HepG2 (cell line): ENCODE measurements around the gene UNC119B. TPM values are rescaled to one million over a fixed set of nuclear protein-coding genes. Genes with fewer than 3 reads are reported as not detected.

Experiments used
- ATAC-seq: fragments of 200-7000 bp; cut with Tn5 transposase; 3 replicates; pipeline ENCODE4 v1.9.1; 2020; ENCODE audit warnings: mild to moderate bottlenecking, moderate library complexity
- BruUV-seq: library from RNA; stranded (reverse); fragments of 400-500 nt; replicated peaks from 2 replicates; lab custom pipeline; 2021; lab: Mats Ljungman, UMichigan
- CTCF ChIA-PET: fragments of 300-600 bp; formaldehyde crosslinking; extraction: SDS; loops from one replicate; lab custom pipeline; 2021; ENCODE audit warnings: low total read pairs, inconsistent platforms, low intra/inter-chr PET ratio; lab: Yijun Ruan, JAX
- POLR2A ChIA-PET: fragments of 350-600 bp; sonication (Branson Sonifier 250); formaldehyde crosslinking; loops from one replicate; lab custom pipeline; 2020; ENCODE audit warnings: antibody characterized with exemption, inconsistent platforms; lab: Yijun Ruan, JAX
- DNase-seq: peaks from one replicate; pipeline ENCODE4 v3.0.0-alpha.2; 2015; ENCODE audit warnings: low spot score
- FAIRE-seq: peaks from 3 replicates; lab custom pipeline; 2011; peaks lifted over from hg19 to GRCh38; lab: Jason Lieb, UNC
- H2AFZ ChIP-seq: one replicate; pipeline ENCODE4 v1.6.1; 2011; ENCODE audit warnings: low read length, inconsistent platforms
- H3K27ac ChIP-seq: fragments of 300-600 bp; 3 replicates; pipeline ENCODE4 v1.8.0; 2011; ENCODE audit warnings: mixed run types, mild to moderate bottlenecking, mixed read lengths, low read length, inconsistent platforms; ENCODE audit not compliant: insufficient read depth; ENCODE audit errors: extremely low read length
- H3K27me3 ChIP-seq, 2 experiments: fragments of 200-600 bp in 1 of 2; 2 replicates in 1 of 2; 3 replicates in 1 of 2; pipeline versions ENCODE4 v1.6.0 to v1.8.0; 2011; ENCODE audit warnings: low read length in 2 of 2, mild to moderate bottlenecking in 2 of 2, moderate library complexity in 2 of 2, inconsistent platforms in 1 of 2; ENCODE audit not compliant: insufficient read depth in 2 of 2, control insufficient read depth in 1 of 2
- H3K36me3 ChIP-seq, 2 experiments: fragments of 200-600 bp in 1 of 2; replicated peaks in 1 of 2; 2 replicates in 1 of 2; 3 replicates in 1 of 2; pipeline versions ENCODE4 v1.5.1 to v1.8.0; 2011; ENCODE audit warnings: low read length in 2 of 2, inconsistent platforms in 1 of 2; ENCODE audit not compliant: insufficient read depth in 2 of 2, control insufficient read depth in 1 of 2
- H3K4me1 ChIP-seq: 2 replicates; pipeline ENCODE4 v1.5.1; 2012; ENCODE audit warnings: low read length, inconsistent platforms; ENCODE audit not compliant: insufficient read depth
- H3K4me2 ChIP-seq: 2 replicates; pipeline ENCODE4 v1.6.0; 2011; ENCODE audit warnings: low read depth, low read length, inconsistent platforms
- H3K4me3 ChIP-seq, 3 experiments: fragments of 200-600 bp in 1 of 3; sonication (generic), shearing (Covaris generic) in 1 of 3; replicated peaks in 1 of 3; 2 replicates each; pipeline ENCODE4 v1.5.1; 2011 to 2016; ENCODE audit warnings: low read length in 3 of 3, inconsistent platforms in 2 of 3, low read depth in 2 of 3, mild to moderate bottlenecking in 2 of 3, control low read depth in 1 of 3, mixed read lengths in 1 of 3; ENCODE audit not compliant: insufficient read depth in 1 of 3
- H3K79me2 ChIP-seq: one replicate; pipeline ENCODE4 v1.6.1; 2011; ENCODE audit warnings: low read length, inconsistent platforms; ENCODE audit not compliant: insufficient read depth
- H3K9ac ChIP-seq: 2 replicates; pipeline ENCODE4 v1.6.0; 2011; ENCODE audit warnings: mild to moderate bottlenecking, low read depth, low read length, inconsistent platforms; ENCODE audit not compliant: insufficient read depth
- H3K9me3 ChIP-seq: 2 replicates; pipeline ENCODE4 v1.5.1; 2012; ENCODE audit warnings: mild to moderate bottlenecking, low read length
- H4K20me1 ChIP-seq: 2 replicates; pipeline ENCODE4 v1.6.0; 2011; ENCODE audit warnings: inconsistent platforms, mild to moderate bottlenecking, low read length, moderate library complexity; ENCODE audit not compliant: insufficient read depth
- CEBPB ChIP-seq: IDR thresholded peaks from 2 replicates; pipeline ENCODE4 v1.6.1; 2011; ENCODE audit warnings: low read depth, low read length, improper control_type of control experiment, borderline replicate concordance
- IRF1 ChIP-seq: sonication (generic); formaldehyde crosslinking; IDR thresholded peaks from 2 replicates; pipeline ENCODE4 v1.4.0; 2020; ENCODE audit warnings: low read depth, mild to moderate bottlenecking, missing genetic modification reagents
- NFE2L1 ChIP-seq: sonication (generic); formaldehyde crosslinking; IDR thresholded peaks from 2 replicates; pipeline ENCODE4 v1.4.0; 2020; ENCODE audit warnings: missing genetic modification reagents, mild to moderate bottlenecking, borderline replicate concordance
- TMF1 ChIP-seq: sonication (generic); formaldehyde crosslinking; IDR thresholded peaks from 2 replicates; pipeline ENCODE4 v1.8.1; 2022; ENCODE audit warnings: low read depth, missing genetic modification reagents
- ZBTB38 ChIP-seq: sonication (generic); formaldehyde crosslinking; IDR thresholded peaks from 2 replicates; pipeline ENCODE4 v1.5.1; 2020; ENCODE audit warnings: mild to moderate bottlenecking, missing genetic modification reagents
- WGBS: methylation state at CpG from one replicate; pipeline ENCODE4 v1.1.6; 2017; ENCODE audit warnings: low lambda C conversion rate; 5-methylcytosine and 5-hydroxymethylcytosine counted together
- in situ Hi-C: cut with HindIII; loops from 2 replicates; pipeline ENCODE4 v1.10.0; 2017; ENCODE audit warnings: low pct_unique_long_range_greater_than_20kb; ENCODE audit not compliant: extremely low pct_ligation_motif_present
- intact Hi-C: fragments of 100-400 bp; cut with micrococcal nuclease; formaldehyde crosslinking; loops from one replicate; pipeline ENCODE4 v1.10.0; 2022; ENCODE audit not compliant: unreplicated experiment
- polyA plus RNA-seq, 8 experiments: library from polyadenylated mRNA; depleted of rRNA in 3 of 8; stranded (reverse) in 7 of 8; unstranded in 1 of 8; fragments of >200 nt; fragmentation: Illumina TruSeq in 4 of 8; extraction: Trizol in 4 of 8; gene quantifications; 2 replicates each; pipeline versions ENCODE4 v1.2.1 to v1.2.3, GENCODE V29; 2011 to 2016; ENCODE audit warnings: low read depth in 4 of 8, missing spikeins in 1 of 8, mixed read lengths in 1 of 8; ENCODE audit not compliant: insufficient read depth in 1 of 8
- total RNA-seq, 5 experiments: library from RNA; depleted of rRNA; stranded (reverse); fragments of >200 nt; fragmentation: Illumina TruSeq; extraction: Trizol; gene quantifications; 2 replicates each; pipeline ENCODE4 v1.2.3, GENCODE V29; 2016; ENCODE audit warnings: low read depth in 1 of 5
- TF ChIP-seq, protein P1 (sequence below): sonication (generic); formaldehyde crosslinking; IDR thresholded peaks from 2 replicates; pipeline ENCODE4 v1.4.0; 2020; ENCODE audit warnings: missing genetic modification reagents

The UNC119B gene
- total and polyA plus RNA-seq, 2 of the 13 experiments (the other 11 are each of a cell fraction or from before 2014, with no cell fraction given) = 19.6 to 19.7 TPM

DNA sequence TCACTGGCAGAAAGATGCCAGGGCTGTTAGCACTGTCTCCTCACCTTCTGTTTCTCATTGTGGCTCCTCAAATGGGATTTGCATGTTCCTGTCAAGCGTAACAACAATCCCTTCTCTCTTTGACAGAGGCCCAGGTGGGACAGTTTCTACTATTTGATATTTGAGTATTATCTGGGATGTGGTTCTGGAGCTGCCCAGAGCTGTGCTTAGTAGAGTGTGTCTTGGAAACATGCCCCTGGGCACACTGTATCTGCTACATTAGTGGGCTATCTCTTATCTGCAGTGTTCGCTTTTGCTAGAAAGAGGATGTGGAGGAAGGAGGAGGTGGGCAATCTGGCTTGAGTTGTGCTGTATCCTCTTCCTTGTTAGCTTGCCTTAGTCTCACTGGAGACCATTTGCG lies 11.6 kb downstream of the UNC119B start (continued):
- TF ChIP-seq, protein P1, sequence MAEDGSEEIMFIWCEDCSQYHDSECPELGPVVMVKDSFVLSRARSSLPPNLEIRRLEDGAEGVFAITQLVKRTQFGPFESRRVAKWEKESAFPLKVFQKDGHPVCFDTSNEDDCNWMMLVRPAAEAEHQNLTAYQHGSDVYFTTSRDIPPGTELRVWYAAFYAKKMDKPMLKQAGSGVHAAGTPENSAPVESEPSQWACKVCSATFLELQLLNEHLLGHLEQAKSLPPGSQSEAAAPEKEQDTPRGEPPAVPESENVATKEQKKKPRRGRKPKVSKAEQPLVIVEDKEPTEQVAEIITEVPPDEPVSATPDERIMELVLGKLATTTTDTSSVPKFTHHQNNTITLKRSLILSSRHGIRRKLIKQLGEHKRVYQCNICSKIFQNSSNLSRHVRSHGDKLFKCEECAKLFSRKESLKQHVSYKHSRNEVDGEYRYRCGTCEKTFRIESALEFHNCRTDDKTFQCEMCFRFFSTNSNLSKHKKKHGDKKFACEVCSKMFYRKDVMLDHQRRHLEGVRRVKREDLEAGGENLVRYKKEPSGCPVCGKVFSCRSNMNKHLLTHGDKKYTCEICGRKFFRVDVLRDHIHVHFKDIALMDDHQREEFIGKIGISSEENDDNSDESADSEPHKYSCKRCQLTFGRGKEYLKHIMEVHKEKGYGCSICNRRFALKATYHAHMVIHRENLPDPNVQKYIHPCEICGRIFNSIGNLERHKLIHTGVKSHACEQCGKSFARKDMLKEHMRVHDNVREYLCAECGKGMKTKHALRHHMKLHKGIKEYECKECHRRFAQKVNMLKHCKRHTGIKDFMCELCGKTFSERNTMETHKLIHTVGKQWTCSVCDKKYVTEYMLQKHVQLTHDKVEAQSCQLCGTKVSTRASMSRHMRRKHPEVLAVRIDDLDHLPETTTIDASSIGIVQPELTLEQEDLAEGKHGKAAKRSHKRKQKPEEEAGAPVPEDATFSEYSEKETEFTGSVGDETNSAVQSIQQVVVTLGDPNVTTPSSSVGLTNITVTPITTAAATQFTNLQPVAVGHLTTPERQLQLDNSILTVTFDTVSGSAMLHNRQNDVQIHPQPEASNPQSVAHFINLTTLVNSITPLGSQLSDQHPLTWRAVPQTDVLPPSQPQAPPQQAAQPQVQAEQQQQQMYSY (CRISPR knock-in tag) = no peak
- TF ChIP-seq ZBTB38 (CRISPR knock-in tag) (no peak), TMF1 (no peak), IRF1 (CRISPR knock-in tag) (no peak)

DNA sequence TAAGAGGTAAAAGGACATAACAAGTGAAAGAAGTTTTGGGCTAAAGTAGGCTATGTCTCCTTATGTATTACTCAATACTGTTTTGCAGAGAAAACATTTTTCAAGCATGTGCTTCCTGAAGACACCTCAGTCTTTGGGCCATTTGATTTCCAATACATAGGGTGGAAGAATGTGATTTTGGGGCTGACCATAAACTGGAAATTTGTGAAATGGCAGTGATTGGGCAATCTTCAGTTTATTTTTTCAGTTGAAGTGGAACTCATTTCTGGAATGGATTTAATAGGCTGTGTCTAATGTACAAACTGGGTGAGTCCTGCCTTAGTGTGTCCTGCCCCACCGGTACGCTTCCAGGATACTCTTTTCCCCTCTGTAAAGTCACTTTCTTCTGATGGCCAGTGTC lies 12.5 kb downstream of the UNC119B start:
- no peak overlapping the region for H3K27ac ChIP-seq
- no peaks in the 10 kb centered on the region for H4K20me1 ChIP-seq
- no peak overlapping the region for H3K4me3 ChIP-seq
- WGBS = 100% methylated on average over 2 of the region's 2 CpGs
- H3K9ac ChIP-seq = no peak overlapping the region
- TF ChIP-seq CEBPB (0 out of 2 replicates have a peak, but pooled peaks have one; percentile 6), NFE2L1 (CRISPR knock-in tag) (no peak)
- TF ChIP-seq, all 625 proteins: peak for 1
- in situ Hi-C loops (no loop called here), intact Hi-C loops (no loop called here)
- CTCF ChIA-PET = no interaction called here
- Histone ChIP-seq H3K9me3 (no peaks in the 10 kb centered on the region), H3K79me2 (peaks cover 8% of the 10 kb centered on the region), H3K36me3 (peaks cover 7 to 40% of the 10 kb centered on the region in 2 experiments), H3K4me1 (peaks cover 47% of the 10 kb centered on the region), H2AFZ (no peak overlapping the region), H3K4me2 (no peak overlapping the region), H3K27me3 (no peaks in the 10 kb centered on the region)
- POLR2A ChIA-PET = no interaction called here
- FAIRE-seq (no peak), ATAC-seq (no peak), DNase-seq (no peak)
- no TSS peak for BruUV-seq
